HG03378 (cell line): Measurements from ENCODE around the gene AK1.
"Not testable (repeated sequence)": the region's sequence is repeated elsewhere in the genome, so short reads cannot be mapped to it uniquely, and the experiment has no call there.

ENCODE experiments used
- ATAC-seq: cut with Tn5 transposase; IDR thresholded peaks from one replicate; pipeline ENCODE4 v1.9.1; 2021; ENCODE audit warnings: mild to moderate bottlenecking, moderate library complexity; ENCODE audit not compliant: unreplicated experiment

Gene AK1

GRCh38 chr9:127884976-127885490, 7.6 kb upstream of the AK1 start:
- no peak for ATAC-seq

GRCh38 chr9:127884427-127884911, 7.0 kb upstream of the AK1 start:
- ATAC-seq = no peak

- no peak for ATAC-seq
Observed at GRCh38 chr9:127883959-127884358, 6.5 kb upstream of the AK1 start.

- not testable (repeated sequence) for ATAC-seq
Observed at GRCh38 chr9:127881715-127882114, 4.2 kb upstream of the AK1 start.

- no peak for ATAC-seq
Observed at GRCh38 chr9:127880143-127880542, 2.7 kb upstream of the AK1 start.

- ATAC-seq = no peak
Observed at GRCh38 chr9:127878652-127879390, 1.3 kb upstream of the AK1 start.

- no peak for ATAC-seq
Observed at GRCh38 chr9:127878001-127878651, 651 bp upstream of the AK1 start.

- no peak for ATAC-seq
Observed at GRCh38 chr9:127876764-127877562, 512 bp downstream of the AK1 start.

- no peak for ATAC-seq
Observed at GRCh38 chr9:127876026-127876763, 1.3 kb downstream of the AK1 start.

- no peak for ATAC-seq
Observed at GRCh38 chr9:127875306-127875966, 2.0 kb downstream of the AK1 start.

GRCh38 chr9:127874301-127875221, 2.9 kb downstream of the AK1 start:
- ATAC-seq = no peak

GRCh38 chr9:127873886-127874285, 3.6 kb downstream of the AK1 start:
- ATAC-seq = no peak

- no peak for ATAC-seq
Observed at GRCh38 chr9:127873223-127873691, 4.2 kb downstream of the AK1 start.

- no peak for ATAC-seq
Observed at GRCh38 chr9:127872369-127873222, 4.9 kb downstream of the AK1 start.

- no peak for ATAC-seq
Observed at GRCh38 chr9:127871531-127871930, 5.9 kb downstream of the AK1 start.

GRCh38 chr9:127870887-127871286, 6.6 kb downstream of the AK1 start:
- no peak for ATAC-seq

GRCh38 chr9:127870153-127870491, 7.4 kb downstream of the AK1 start:
- ATAC-seq = not testable (repeated sequence)
